ENCODE data around the gene GPR108. TPM values are rescaled to one million over a fixed set of nuclear protein-coding genes. Genes with fewer than 3 reads are reported as not detected.

Gene GPR108
- total and polyA plus RNA-seq, 2 of the 8 experiments (the other 6 are each of a cell fraction or from before 2014, with no cell fraction given) = 34.9 to 46.0 TPM

DNA sequence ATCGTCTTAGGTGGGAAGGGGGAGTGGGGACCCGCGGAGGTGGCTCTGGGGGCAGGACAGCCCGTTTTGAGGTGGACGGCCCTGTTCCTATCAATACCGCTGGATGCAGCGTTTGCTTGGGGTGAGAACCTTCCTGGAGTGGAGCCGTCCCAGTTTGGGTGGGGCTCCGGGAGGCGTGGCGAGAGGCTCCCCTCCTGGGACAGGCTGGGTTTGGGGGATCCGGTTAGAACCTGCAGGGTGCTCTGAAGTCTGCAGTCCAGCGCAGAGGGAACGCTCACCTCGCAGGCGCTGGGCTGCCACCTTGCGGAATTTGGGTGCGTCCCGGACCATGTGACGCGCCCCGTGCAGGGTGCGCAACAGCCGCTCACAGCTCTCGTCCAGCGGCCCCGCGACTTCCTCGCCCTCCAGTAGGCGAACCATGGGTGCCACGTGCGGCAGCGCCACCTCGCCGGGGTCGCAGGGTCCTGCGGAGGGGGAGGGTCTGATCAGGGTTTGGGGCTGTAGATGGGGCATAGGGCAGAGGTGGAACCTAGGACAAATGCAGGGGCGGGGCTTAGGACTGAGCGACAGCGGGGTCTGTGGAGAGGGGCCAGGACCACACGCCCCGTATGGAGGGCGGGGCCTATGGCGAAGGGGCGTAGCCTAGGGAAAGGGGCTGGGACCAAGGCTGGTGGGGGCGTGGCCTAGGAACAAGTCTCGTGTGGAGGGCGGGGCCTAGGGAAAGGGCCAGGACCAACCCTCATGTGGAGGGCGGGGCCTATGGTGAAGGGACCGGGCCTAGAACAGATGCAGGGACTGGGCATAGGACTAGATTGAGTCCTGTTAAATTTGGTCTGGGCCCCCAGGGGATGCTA lies 16.0 kb upstream of the GPR108 start (continued):
- TF ChIP-seq POLR2A (IDR thresholded peaks at IDR 0.05; ENCODE audit: control extremely low read depth in 1 of 2, low read depth in 2 of 2, low read length in 2 of 2) (peak; percentile 48 to 75), SP4 (IDR thresholded peaks at IDR 0.05; ENCODE audit: low read length) (peak; percentile 92), NANOG (IDR thresholded peaks at IDR 0.05; ENCODE audit: insufficient read depth, low read depth, low read length, poor library complexity, severe bottlenecking) (no peak), ASH2L (IDR thresholded peaks at IDR 0.05; ENCODE audit: low read length) (peak; percentile 56), GTF2F1 (IDR thresholded peaks at IDR 0.05; ENCODE audit: borderline replicate concordance, low read depth, low read length) (no peak), HDAC2 (IDR thresholded peaks at IDR 0.05; ENCODE audit: borderline replicate concordance in 1 of 2, low read depth in 2 of 2, low read length in 2 of 2) (0 out of 4 replicates have a peak, but pooled peaks of 1 of the 2 experiments have one; percentile 48), EGR1 (IDR thresholded peaks at IDR 0.05; ENCODE audit: borderline replicate concordance, low read depth, low read length) (no peak), EZH2 (IDR thresholded peaks at IDR 0.05; ENCODE audit: low read depth, low read length, severe bottlenecking) (no peak), YY1 (IDR thresholded peaks at IDR 0.05; ENCODE audit: low read depth, low read length) (no peak), RBBP5 (IDR thresholded peaks at IDR 0.05; ENCODE audit: borderline replicate concordance, low read depth, low read length) (no peak), SUZ12 (IDR thresholded peaks at IDR 0.05; ENCODE audit: low read length) (no peak), JUN (IDR thresholded peaks at IDR 0.05; ENCODE audit: low read depth, low read length) (no peak), SRF (IDR thresholded peaks at IDR 0.05; ENCODE audit: low read depth, low read length) (0 out of 2 replicates have a peak, but pooled peaks have one; percentile 2), TAF7 (optimal IDR thresholded peaks at IDR 0.05; ENCODE audit: borderline replicate concordance, low read depth, low read length) (no peak), TCF12 (IDR thresholded peaks at IDR 0.05; ENCODE audit: low read depth, low read length) (0 out of 2 replicates have a peak, but pooled peaks have one; percentile 7), CHD2 (IDR thresholded peaks at IDR 0.05; ENCODE audit: low read length) (0 out of 2 replicates have a peak, but pooled peaks have one; percentile 17), KDM4A (IDR thresholded peaks at IDR 0.05; ENCODE audit: low read depth, low read length, severe bottlenecking) (no peak), CBX8 (IDR thresholded peaks at IDR 0.05; ENCODE audit: borderline replicate concordance, low read depth, low read length) (no peak)
- TF ChIP-seq, protein P1, sequence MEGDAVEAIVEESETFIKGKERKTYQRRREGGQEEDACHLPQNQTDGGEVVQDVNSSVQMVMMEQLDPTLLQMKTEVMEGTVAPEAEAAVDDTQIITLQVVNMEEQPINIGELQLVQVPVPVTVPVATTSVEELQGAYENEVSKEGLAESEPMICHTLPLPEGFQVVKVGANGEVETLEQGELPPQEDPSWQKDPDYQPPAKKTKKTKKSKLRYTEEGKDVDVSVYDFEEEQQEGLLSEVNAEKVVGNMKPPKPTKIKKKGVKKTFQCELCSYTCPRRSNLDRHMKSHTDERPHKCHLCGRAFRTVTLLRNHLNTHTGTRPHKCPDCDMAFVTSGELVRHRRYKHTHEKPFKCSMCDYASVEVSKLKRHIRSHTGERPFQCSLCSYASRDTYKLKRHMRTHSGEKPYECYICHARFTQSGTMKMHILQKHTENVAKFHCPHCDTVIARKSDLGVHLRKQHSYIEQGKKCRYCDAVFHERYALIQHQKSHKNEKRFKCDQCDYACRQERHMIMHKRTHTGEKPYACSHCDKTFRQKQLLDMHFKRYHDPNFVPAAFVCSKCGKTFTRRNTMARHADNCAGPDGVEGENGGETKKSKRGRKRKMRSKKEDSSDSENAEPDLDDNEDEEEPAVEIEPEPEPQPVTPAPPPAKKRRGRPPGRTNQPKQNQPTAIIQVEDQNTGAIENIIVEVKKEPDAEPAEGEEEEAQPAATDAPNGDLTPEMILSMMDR (IDR thresholded peaks at IDR 0.05; ENCODE audit: control extremely low read depth in 1 of 3, insufficient read depth in 1 of 3, low read depth in 1 of 3, low read length in 3 of 3) = peak; percentile 43 to 62 (median 52)
- TF ChIP-seq, protein P2, sequence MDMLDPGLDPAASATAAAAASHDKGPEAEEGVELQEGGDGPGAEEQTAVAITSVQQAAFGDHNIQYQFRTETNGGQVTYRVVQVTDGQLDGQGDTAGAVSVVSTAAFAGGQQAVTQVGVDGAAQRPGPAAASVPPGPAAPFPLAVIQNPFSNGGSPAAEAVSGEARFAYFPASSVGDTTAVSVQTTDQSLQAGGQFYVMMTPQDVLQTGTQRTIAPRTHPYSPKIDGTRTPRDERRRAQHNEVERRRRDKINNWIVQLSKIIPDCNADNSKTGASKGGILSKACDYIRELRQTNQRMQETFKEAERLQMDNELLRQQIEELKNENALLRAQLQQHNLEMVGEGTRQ (IDR thresholded peaks at IDR 0.05; ENCODE audit: low read length) = peak; percentile 74; the same call in 1 of the 2 replicates
